Measurements from ENCODE around the gene TCEANC2.
"Not testable (repeated sequence)": the region's sequence is repeated elsewhere in the genome, so short reads cannot be mapped to it uniquely, and the experiment has no call there.

The TCEANC2 gene

DNA sequence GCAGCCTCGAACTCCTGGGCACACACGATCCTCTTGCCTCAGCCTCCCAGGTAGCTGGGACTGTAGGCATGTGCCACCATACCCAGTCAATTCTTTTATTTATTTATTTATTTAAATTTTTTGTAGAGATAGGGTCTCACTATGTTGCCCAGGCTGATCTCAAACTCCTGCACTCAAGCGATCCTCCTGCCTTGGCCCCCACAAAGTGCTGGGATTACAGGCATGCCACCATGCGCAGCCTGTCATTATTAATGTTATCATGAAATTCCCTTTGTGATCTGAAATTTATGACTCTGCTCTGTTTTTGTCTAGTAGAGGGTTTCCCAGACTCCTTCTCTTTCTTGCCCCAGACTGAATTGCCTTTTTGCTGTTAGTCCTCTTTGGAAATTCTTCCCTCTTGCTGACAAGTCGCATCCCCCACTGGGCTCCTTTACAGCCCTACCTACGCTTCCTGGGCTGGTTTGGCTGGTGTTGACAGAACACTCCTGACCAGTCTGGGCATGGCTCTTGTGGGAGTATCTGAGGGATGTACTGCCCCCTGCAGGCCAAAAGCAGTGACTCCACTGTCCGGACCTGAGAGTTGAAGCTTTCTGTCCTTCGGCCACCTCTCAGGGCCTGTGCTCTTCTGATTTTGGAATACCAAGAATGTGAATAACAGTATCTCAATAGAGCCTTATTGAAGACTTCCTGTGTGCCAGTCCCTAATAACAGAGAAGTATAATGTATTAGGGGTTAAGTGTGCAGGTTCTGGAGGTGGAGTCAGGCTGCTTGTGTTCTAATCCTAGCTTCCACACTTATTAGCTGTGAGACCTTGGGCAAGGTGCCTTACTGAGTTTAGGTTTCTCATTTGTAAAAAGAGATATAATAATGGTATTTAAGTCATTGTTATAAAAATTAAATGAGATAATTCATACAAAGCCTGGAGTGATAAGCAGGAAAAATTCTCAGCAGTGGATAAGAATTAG is 28.2 kb downstream of the TCEANC2 start:
- DNase-seq (ENCODE audit: low read depth in 1 of 2, low spot score in 1 of 2) = peak; percentile 8 to 83
- in situ Hi-C loops (cut with HindIII; ENCODE audit: low pct_unique_long_range_greater_than_20kb, low sequenced_read_pairs) = no loop called here

DNA sequence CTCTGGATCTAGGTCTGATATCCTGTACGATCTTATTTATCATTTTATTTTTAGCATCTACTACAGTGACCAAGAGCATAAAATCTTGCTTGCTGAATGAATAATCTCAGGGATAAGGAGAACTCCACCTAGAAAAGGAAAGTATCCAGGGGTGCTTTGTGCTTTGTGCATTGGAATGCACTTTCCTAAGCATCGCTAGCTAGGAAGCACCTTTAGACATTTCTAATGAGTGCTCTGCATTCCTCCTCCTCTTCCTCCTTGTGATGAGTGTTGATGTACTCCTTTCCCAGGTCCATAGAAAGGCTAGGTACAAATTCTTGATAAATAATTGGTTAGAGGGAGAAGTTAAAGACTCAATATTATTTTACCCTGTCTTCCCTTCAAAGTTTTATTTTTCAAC is 31.4 kb downstream of the TCEANC2 start:
- no peak for DNase-seq (ENCODE audit: low read depth in 1 of 2, low spot score in 1 of 2)
- TF ChIP-seq JUND (IDR thresholded peaks at IDR 0.05; ENCODE audit: low read depth) = no peak
- in situ Hi-C loops (cut with HindIII; ENCODE audit: low pct_unique_long_range_greater_than_20kb, low sequenced_read_pairs) = no loop called here

More for the DNA sequence above, 28.2 kb downstream of the TCEANC2 start:
- TF ChIP-seq JUND (IDR thresholded peaks at IDR 0.05; ENCODE audit: low read depth) = no peak

DNA sequence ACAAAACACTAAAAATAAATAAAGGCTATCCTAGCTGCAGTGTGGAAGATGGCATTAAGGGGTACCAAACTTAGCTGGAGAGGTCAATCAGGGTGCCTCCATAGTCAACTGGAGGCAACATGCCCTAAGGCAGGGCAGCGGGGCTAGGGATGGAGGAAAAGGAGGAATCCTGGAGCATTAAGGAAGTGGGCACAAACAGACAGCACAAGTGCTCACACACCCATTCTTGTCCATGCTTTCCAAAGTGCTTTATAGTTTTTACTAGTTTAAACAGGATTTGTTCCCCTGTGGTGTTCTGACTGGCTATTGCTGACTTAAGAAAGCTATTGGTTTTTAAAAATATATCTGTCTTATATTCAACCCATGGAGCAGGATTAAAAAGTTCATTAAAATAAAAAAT is 33.3 kb downstream of the TCEANC2 start:
- no peak for DNase-seq (ENCODE audit: low read depth in 1 of 2, low spot score in 1 of 2)
- no peak for TF ChIP-seq JUND (IDR thresholded peaks at IDR 0.05; ENCODE audit: low read depth)
- in situ Hi-C loops (cut with HindIII; ENCODE audit: low pct_unique_long_range_greater_than_20kb, low sequenced_read_pairs) = no loop called here

DNA sequence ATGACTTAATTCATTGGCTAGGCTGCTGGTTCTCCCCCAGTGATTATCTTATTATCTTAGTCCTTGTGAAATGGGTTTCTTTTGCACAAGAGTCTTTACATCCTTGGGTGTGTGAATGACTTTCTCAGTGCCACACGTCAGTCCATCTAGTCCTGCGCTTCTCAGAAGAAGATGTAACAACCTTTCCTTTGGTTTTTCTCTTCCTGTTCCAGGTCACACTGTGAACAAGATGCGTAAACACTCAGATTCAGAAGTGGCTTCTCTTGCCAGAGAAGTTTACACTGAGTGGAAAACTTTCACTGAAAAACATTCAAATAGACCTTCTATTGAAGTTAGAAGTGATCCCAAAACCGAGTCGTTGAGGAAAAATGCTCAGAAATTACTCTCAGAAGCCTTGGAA is 35.0 kb downstream of the TCEANC2 start:
- DNase-seq (ENCODE audit: low read depth in 1 of 2, low spot score in 1 of 2) = no peak
- in situ Hi-C loops (cut with HindIII; ENCODE audit: low pct_unique_long_range_greater_than_20kb, low sequenced_read_pairs) = no loop called here
- no peak for TF ChIP-seq JUND (IDR thresholded peaks at IDR 0.05; ENCODE audit: low read depth)

DNA sequence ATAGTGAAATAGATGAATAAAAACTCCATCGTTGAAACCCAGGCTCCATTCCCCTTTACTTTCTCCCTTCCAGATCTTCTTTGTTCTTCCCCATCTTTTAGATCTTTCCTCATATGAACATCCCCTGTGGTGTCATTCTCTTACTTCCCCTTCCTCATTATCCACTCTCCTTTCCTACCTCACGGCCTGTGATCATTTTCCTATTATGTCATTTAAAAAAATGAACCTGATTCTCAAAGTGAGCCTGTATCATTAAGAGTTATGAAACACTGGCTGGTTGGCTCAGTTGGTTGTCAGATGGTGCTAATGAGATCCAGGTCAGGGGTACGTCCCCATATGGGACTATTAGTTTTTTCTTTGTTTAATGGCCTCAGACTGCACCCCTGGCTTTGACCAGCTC is 38.3 kb downstream of the TCEANC2 start:
- no peak for TF ChIP-seq JUND (IDR thresholded peaks at IDR 0.05; ENCODE audit: low read depth)
- DNase-seq (ENCODE audit: low read depth in 1 of 2, low spot score in 1 of 2) = no peak
- in situ Hi-C loops (cut with HindIII; ENCODE audit: low pct_unique_long_range_greater_than_20kb, low sequenced_read_pairs) = no loop called here

DNA sequence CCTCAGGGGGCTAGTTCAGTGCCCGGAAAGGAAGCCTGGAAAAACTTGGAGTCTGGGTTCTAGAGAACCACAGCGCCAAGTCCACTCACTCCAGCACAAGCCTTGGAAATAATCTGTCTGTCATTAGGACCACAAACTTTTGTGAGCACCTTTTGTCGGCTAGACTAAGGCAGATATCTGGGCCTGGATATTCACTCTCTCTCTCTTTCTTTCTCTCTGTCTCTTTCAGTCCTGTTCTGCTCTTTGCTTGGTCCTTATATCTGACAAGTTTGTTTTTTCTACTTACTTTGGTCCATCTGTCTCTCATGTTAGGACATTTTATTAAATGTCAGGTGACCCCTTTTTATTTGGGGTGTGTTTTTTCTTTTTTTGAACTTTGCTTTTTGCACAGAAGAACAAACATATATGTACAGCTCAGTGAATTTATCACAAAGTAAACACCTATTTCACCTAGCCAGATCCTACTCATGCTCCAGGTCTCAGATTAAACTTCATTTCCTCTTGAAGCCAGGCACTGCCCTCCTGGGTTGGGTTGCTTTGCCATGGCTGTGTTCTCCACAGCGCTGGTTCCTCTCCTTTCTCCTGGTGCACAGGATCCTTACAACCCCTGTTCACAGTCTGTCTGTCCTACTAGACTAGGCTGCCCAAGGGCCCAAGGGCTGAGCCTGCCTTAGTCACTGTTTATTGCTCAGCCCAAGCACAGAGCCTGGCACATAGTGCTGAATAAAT is 40.8 kb downstream of the TCEANC2 start:
- no peak for TF ChIP-seq JUND (IDR thresholded peaks at IDR 0.05; ENCODE audit: low read depth)
- in situ Hi-C loops (cut with HindIII; ENCODE audit: low pct_unique_long_range_greater_than_20kb, low sequenced_read_pairs) = no loop called here
- no peak for DNase-seq (ENCODE audit: low read depth in 1 of 2, low spot score in 1 of 2)

DNA sequence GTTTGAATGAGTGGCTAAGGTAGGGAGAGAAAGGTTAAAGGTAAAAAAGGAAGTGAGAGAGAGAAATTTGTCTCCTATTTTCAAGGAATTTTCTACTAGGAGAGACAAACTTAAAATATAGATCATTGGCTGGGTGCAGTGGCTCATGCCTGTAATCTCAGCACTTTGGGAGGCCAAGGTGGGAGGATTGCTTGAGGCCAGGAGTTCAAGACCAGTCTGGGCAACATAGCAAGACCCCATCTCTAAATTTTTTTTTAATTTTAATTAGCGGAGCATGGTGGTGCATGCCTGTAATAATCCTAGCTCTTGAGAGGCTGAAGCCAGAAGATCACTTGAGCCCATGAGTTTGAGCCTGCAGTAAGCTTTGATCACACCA is 41.3 kb downstream of the TCEANC2 start:
- in situ Hi-C loops (cut with HindIII; ENCODE audit: low pct_unique_long_range_greater_than_20kb, low sequenced_read_pairs); DNase-seq (ENCODE audit: low read depth in 1 of 2, low spot score in 1 of 2): not testable (repeated sequence)

DNA sequence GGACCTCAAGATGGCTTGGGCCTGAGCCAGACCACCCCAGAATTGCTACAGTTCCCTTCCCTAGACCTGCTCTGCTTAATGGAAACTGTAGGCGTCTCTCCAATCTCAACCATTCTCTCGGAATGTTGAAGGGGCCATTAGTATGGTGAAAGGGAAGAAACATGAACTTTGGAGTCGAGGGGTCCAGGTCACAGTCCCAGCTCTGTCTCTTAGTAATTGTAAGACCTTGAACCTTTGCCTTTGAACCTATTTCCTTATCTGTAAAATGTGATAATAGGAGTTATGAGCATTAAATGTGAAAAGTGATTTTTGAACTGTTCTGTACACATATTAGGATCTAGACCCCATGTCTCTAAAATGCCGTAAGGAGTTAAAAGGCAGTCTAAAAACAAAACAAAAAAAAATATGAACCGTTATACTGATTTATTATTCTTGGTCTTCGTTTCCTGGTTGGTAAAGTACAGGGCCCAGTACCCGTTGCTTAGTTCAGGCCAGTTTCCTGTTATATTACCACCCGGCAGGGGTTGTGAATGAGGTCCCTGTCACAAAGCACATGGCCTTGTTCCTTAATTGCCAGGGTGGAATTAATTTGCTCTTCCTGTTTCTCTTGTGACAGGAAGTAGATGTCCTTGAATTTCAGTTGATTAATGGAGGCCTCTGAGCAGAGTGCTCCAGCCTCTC is 42.3 kb downstream of the TCEANC2 start:
- TF ChIP-seq JUND (IDR thresholded peaks at IDR 0.05; ENCODE audit: low read depth) = no peak
- DNase-seq (ENCODE audit: low read depth in 1 of 2, low spot score in 1 of 2) = no peak
- in situ Hi-C loops (cut with HindIII; ENCODE audit: low pct_unique_long_range_greater_than_20kb, low sequenced_read_pairs) = no loop called here

DNA sequence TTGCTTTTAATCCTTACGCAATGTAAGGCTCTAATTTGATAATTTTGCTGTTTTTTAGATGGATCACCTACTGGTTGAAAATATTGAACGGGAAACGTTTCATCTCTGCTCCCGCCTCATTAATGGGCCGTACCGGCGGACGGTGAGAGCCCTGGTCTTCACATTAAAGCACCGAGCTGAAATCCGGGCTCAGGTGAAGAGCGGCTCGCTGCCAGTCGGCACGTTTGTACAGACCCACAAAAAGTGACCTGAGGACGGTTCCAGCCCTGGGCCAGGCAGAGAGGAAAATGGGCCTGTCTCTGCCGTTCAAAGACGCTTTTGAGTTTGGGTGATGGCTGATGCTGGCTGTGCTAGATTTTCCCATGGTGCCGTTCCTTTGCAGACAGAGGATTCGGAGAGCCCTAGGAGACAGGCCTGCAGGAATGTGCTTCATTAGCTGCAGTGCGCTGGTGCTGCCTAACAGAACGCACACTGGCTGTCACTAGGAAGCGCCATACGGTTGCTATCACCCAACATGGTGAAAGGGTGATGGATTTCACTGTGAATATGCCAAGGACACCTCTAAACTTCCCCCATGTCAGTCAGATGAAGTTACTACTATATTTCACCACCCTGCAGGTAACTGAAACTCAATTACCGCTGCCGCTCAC is 42.9 kb downstream of the TCEANC2 start:
- in situ Hi-C loops (cut with HindIII; ENCODE audit: low pct_unique_long_range_greater_than_20kb, low sequenced_read_pairs) = no loop called here

DNA sequence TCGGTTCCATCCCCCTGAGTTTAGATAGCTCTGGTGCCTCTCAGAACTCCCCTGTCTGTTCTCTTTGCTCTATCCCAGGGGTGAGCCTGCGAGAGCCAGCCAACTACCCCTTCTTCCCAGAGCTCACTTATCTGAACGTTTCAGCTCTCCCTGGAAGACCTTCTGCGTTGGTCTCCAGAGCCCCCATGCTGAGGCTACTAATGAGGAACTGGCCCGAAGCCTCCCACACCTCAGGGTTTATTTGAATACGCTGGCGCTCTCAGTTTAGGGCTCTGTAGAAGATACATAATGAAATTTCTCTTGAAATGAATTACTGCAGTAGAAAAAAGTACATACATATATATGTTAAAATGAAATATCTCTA is 43.5 kb downstream of the TCEANC2 start:
- TF ChIP-seq JUND (IDR thresholded peaks at IDR 0.05; ENCODE audit: low read depth) = no peak
- in situ Hi-C loops (cut with HindIII; ENCODE audit: low pct_unique_long_range_greater_than_20kb, low sequenced_read_pairs) = no loop called here

More for the DNA sequence above, 42.9 kb downstream of the TCEANC2 start:
- no peak for DNase-seq (ENCODE audit: low read depth in 1 of 2, low spot score in 1 of 2)
- TF ChIP-seq JUND (IDR thresholded peaks at IDR 0.05; ENCODE audit: low read depth) = no peak

DNA sequence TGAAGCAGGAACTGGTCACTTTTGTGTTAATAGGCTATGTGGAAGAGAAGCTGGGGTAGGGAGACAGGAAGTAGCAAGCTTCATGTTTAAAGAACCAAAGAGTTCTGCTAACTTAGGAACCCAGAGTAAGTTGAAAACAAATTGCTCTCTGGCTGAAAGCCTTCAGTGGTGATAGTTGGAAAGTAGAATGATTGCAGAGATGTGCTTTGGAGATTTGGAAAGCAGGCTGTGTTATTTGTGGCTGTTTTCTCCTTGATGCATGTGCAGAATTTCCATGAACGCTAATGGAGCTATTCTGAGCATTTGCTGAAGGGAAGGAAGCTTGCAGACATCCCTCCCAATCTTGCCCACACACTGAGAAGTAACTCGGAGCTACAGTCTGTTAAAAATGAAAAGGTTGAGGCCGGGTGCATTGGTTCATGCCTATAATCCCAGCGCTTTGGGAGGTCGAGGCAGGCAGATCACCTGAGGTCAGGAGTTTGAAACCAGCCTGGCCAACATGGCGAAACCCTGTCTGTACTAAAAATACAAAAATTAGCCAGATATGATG is 45.7 kb downstream of the TCEANC2 start:
- in situ Hi-C loops (cut with HindIII; ENCODE audit: low pct_unique_long_range_greater_than_20kb, low sequenced_read_pairs) = no loop called here
- DNase-seq (ENCODE audit: low read depth in 1 of 2, low spot score in 1 of 2) = no peak
- TF ChIP-seq JUND (IDR thresholded peaks at IDR 0.05; ENCODE audit: low read depth) = no peak

More for the DNA sequence above, 43.5 kb downstream of the TCEANC2 start:
- no peak for DNase-seq (ENCODE audit: low read depth in 1 of 2, low spot score in 1 of 2)

DNA sequence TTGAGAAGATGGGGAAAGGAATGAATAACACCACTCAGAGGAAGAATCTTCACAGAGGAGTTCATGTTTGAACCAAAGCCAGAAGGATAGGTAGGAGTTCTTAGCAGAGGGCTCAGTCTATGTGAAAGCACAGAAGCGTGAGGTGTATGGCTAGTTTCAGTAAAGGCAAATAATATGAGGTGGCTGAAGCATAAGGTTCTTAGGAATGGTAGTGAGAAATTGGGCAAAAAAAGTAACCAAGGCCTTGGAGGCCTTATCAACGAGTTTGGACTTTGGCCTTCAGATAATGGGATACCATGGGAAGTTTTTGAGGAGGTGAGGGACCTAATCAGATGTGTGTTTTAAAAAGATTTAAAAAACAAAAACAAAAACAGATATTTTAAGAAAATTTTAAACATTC is 47.1 kb downstream of the TCEANC2 start:
- DNase-seq (ENCODE audit: low read depth in 1 of 2, low spot score in 1 of 2) = no peak
- TF ChIP-seq JUND (IDR thresholded peaks at IDR 0.05; ENCODE audit: low read depth) = no peak
- in situ Hi-C loops (cut with HindIII; ENCODE audit: low pct_unique_long_range_greater_than_20kb, low sequenced_read_pairs) = no loop called here

Data from T47D (cell line).